Stimulated activated CD4-positive, alpha-beta T cell treated with anti-CD3 and anti-CD28 coated beads, Interleukin-2, amount 100 ng/mL, for 4 hours (primary cell): ENCODE data around the gene PPP3CB.

Experiments used
- DNase-seq: peaks from one replicate; pipeline ENCODE4 v3.0.0-alpha.2; 2020; ENCODE audit warnings: low read depth

PPP3CB gene

GRCh38 chr10:73495884-73496674, at the start of gene PPP3CB:
Gene PPP3CB, minus strand, starts transcription at chr10:73496024. Its CDS starts 135 bp downstream, at chr10:73495889.
- peak; percentile 83 for DNase-seq

- DNase-seq, result no peak
Measured at GRCh38 chr10:73545357-73545756, 49.5 kb upstream of the PPP3CB start.

GRCh38 chr10:73537709-73538108, 41.9 kb upstream of the PPP3CB start:
- no peak for DNase-seq

- DNase-seq, result no peak
Measured at GRCh38 chr10:73537288-73537687, 41.5 kb upstream of the PPP3CB start.

- DNase-seq, result no peak
Measured at GRCh38 chr10:73534857-73535256, 39.0 kb upstream of the PPP3CB start.

DNA sequence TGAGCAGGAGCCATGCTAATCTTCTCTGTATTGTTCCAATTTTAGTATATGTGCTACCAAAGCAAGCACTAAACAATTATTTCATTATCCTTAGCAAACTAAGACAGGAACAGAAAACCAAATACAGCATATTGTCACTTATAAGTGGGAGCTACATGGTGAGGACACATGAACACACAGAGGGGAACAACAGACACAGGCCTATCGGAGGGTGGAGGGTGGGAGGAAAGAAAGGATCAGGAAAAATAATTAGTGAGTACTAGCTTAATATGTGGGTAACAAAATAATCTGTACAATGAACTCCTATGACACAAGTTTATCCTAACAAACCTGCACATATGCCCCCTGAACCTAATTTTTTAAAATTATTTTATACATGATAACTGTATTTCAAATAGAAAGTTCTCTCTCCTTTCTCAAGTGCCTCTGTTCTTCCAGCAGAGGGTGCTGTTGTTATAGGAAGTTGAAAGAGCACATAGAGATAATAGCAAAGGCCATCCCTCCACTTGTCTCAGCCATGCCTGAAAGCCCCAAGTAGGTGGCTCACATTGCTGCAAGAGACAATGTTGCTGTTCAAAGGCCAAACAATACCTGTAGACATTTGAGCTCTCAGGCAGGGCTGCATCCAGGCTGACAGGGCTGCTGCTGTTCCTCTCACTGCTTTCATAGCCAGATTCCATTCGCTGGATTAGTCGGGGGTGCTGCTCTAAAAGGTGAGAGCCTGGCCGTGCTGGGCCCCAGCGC, 33.4 kb upstream of the PPP3CB start:
- peak; percentile 38 for DNase-seq

DNA sequence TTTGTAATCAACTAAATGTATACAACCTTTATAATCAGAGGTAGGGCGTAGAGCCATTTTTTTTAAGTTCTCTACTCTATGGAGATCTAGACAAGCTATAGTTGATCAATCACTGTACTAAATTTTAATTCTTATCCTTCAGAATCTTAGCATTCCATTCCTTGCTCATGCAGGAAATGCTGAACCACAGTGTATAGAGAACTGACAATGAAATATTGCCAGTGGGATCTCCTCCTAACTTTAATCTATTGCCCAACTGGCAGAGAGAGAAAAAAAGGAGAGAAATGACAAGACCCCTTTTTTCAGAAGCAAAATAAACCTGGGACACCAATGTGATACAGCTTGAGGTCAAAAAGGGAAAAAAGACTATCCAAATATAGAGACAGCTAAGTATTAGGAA, 26.4 kb upstream of the PPP3CB start:
- no peak for DNase-seq

DNA sequence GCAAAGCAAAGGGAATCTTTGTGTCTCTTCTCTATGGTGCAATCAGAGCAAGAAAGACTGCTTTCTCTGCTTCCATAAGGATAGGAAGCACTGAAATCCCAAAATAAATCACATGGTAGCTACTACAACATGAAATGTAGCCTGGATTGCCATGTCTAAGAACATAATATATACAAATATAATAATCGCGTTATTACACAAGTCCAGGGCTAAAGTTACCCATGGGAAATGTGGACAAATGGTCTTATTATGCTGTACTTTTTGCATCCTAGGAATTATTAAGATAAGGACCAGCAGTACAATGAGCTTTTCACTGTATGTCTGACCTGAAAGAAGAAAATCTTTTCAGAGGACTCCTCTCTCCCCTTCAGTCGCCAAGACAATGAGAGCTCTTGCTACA, 23.5 kb upstream of the PPP3CB start:
- DNase-seq, result no peak

DNA sequence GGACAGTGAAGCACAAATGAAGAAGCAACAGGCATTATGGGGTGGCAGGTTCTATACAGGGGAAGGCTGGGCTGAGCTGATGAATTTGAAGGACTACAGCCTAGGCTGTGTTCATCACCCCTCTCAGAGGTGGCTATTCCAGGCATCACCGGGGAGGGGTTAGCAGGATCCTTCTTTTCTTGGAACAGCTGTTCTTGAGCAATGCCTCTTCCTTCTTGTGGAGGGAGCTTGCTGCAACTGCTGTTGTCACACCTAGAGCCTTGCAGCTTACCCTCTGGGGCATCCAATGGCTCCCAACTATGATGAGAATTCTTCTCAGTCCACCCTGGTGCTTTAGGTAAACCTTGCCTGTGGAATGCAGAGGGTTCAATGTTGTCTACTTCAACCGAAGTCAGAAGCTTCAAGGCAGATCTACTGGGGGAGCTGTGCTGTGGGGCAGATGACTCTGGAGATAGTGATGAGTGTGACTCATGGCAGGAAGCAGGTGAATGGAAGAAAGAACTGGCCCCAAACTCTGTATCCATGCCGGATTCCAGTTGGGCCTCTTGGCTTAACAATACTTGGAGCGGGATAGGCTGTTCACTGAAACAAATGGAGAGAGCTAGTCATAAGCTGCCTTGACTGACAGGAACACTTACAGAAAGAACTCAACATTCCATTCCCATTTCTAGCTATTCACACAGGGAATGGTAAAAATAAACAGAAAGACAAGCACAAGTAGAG, 21.5 kb upstream of the PPP3CB start:
- no peak for DNase-seq

DNA sequence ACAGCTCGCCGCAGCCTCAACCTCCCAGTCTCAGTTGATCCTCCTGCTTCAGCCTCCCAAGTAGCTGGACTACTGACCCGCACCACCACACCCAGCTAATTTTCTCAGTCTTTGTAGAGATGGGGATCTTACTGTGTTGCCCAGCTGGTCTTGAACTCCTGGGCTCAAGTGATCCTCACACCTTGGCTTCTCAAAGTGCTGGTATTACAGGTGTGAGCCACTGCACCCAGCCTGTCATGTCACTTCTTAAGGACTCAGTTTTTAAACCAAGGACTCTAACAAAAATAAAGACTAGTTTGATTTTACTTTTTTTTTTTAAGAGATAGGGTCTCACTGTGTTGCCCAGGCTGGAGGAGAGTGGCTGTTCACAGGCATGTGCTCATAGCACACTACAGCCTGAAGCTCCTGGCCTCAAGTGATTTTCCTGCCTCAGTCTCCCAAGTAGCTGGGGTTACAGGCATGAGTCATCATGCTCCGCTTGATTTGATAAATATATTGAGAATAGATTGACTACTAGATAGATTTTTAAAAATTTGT, 16.5 kb upstream of the PPP3CB start:
- DNase-seq, result no peak

DNA sequence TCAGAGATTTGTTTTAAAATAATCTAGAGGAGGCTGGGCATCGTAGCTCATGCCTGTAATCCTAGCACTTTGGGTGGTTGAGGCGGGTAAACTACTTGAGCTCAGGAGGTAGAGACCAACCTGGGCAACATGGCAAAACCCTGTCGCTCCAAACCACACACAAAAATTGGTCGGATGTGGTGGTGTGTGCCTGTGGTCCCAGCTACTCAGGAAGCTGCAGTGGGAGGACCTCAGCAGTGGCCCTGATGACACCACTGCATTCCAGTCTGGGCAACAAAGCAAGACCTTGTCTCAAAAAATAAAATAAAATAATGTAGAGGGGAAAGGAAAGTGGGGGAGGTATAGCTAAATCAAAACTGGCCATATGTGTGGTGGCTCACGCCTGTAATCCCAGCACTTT, 13.9 kb upstream of the PPP3CB start:
- no peak for DNase-seq

DNA sequence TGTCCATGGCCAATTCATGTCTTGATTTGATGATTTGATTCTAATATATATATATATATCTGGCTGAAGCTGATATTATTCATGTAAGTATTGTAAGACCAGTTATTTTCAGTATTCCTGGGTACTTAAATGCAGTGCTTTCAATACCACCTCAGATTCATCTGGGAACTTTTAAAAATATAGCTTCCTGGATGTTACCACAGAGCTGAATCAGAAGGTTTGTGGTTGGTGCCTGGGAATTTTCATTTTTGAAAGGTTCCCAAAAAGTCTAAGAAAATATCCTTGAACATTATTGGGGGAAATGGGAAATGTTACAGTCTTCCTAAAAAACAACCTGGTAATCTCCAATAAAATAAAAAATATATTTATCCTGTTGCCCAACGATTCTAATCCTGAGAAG, 10.7 kb upstream of the PPP3CB start:
- DNase-seq, result no peak

- DNase-seq, result no peak
Measured at GRCh38 chr10:73506074-73506473, 10.2 kb upstream of the PPP3CB start.

DNA sequence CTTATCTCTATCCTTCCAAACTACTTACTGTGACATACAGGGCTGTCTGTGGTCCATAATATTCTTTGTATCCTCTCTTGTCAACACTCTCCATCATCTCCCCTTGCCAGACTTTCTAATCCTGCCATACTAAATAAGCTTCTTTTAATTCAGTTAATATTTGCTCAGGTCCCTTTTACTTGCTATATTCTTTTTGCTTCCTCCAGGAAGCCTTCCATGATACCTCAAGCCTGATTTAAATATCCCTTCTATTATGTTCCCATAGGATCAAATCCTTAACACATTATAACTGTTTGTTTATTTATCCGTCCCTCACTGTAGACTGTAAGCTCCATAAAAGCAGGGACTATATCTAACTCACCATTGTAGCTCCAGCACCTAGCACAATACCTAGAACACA, 7.2 kb upstream of the PPP3CB start:
- DNase-seq, result no peak

DNA sequence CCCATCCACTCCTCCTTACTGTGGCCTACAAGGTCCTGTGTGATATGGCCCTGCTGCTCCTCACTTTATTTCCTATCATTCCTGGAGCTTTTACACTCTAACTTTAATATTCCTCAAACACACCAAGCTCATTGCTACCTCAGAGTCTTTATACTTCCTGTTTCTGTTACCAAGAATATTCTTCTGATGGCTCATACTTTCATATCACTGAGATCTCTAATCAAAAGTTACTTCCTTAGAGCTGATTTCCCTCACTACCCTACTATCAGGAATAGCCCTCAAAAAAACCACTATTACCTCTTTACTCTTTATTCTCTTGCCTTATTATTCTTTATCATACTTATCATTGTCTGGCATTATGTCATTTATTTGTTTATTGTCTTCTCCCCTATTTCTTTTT, 5.8 kb upstream of the PPP3CB start:
- DNase-seq, result no peak

DNA sequence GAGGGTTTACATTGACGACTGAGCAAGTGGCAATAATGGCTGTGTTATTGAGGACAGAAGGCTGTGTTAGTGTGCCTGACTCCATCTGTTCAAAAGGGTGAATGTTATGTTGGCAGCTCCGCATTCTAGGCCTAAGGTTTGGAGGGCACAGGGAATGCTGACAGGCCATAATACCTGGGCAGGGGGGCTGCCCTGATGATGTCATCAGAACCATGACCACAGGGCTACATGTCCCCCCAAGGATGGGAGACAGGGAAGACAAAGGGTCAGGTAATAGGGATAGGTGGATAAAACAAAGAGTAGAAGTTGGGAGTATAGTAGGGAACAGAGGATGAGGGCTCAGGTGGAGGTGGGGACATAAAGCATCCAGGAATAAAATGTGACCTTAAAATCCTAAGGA, 1.8 kb upstream of the PPP3CB start:
- DNase-seq, result no peak

DNA sequence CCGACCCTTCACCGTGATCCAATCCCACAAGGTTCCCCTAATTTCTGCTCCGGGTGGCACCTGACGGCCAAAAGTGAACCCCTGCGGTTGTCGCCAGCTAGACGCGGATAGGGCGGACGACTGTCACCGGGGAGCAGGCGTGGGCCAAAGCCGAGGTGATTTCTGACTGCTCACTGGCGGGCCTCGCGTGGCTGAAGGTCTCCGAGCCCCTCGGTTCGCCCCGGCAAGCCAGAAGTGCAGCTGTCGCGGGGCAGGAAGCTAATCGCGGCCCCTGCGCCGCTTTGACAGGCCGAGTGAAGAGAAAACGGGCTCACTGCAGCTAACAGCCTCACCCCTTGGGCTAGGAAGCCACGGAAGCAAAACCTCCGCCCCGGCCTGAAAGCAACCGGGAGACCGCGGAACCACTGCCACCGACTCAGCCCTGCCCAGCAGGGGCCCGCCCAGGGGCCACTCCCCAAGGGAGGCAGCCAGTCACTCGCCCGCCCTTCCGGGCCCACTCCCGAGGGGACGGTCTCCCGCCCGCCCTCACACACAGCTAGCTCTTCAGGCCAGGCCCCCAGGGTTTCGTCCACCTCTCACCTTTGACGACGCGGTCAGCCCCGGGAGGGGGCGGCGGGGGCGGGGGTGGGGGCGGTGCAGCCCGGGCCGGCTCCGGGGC, 469 bp downstream of the PPP3CB start:
- peak; percentile 64 for DNase-seq

DNA sequence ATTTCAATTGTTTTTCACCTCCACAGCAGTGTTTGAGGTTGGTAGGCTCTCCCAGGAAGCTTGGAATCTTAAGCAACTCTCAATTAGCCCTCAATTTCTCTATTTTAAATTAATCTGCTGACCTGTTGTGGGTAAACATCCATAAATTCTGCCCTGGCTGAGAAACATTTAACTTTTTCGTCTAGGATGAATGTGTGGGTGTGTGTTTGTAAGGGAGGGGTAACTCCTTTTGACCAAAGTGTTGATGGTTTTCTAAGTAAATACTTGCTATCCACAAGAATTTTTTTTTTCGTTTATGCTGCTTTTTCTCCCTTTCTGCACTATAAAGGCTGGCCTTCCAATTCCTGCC, 973 bp downstream of the PPP3CB start:
- no peak for DNase-seq

DNA sequence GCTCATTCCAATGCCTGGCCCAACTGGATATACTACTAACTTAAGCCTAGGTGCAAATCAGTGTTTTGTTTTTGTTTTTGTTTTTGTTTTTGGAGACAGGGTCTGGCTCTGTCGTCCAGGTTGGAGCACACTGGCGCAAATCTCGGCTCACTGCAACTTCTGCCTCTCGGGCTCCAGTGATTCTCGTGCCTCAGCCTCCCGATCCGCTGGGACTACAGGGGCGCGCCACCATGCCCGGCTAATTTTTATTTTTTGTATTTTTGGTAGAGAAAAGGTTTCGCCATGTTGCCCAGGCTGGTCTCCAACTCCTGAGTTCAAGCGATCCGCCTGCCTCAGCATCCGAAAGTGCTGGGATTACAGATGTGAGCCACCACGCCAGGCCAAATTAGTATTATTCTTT, 1.6 kb downstream of the PPP3CB start:
- no peak for DNase-seq

DNA sequence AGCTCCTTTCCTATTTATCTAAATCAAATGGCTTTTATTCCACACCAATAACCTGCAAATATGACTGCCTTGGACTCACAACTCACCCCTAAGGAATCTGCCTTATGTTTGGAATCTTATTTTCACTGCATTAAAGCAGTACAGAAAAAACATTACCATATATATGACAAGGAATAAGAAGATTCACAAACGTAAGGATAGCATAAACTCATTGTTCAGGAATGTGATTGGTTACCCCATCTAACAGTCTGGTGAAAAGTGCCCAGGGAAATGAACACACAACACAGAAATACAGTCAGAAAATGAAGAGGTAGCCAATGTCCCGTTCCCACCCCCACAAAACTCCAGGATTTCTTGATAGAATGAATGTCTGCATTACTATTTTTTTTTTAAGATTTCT, 2.0 kb downstream of the PPP3CB start:
- DNase-seq, result no peak

- no peak for DNase-seq
Measured at GRCh38 chr10:73486601-73487000, 9.2 kb downstream of the PPP3CB start.

GRCh38 chr10:73485320-73485719, 10.5 kb downstream of the PPP3CB start:
- no peak for DNase-seq
